Peyer's patch (tissue), 4 donors: ENCODE results near the gene HLCS. TPM values are rescaled to one million over a fixed set of nuclear protein-coding genes. Genes with fewer than 3 reads are reported as not detected.

Experiments
- DNase-seq, 3 donors: peaks; one replicate each; pipeline ENCODE4 v3.0.0-alpha.2; 2017 to 2019
- H3K27ac ChIP-seq, 4 donors: fragments of 200-600 bp; sonication (generic); one replicate each; pipeline ENCODE4 v1.5.1; 2016 to 2019
- H3K27me3 ChIP-seq, 2 donors: fragments of 200-600 bp; sonication (generic); one replicate each; pipeline ENCODE4 v1.5.1; 2019
- H3K36me3 ChIP-seq, 3 donors: fragments of 200-600 bp; sonication (generic); one replicate each; pipeline ENCODE4 v1.5.1; 2016 to 2019
- H3K4me1 ChIP-seq, 4 donors: fragments of 200-600 bp; sonication (generic); one replicate each; pipeline ENCODE4 v1.5.1; 2016 to 2019
- H3K4me3 ChIP-seq, 4 donors: fragments of 200-600 bp; sonication (generic); 1 replicate in 3 of 4; 2 replicates in 1 of 4; pipeline ENCODE4 v1.5.1; 2016 to 2019; ENCODE audit warnings: mild to moderate bottlenecking in 1 of 4
- H3K9me3 ChIP-seq, 4 donors: fragments of 200-600 bp; sonication (generic); one replicate each; pipeline ENCODE4 v1.5.1; 2016 to 2019; ENCODE audit warnings: mild to moderate bottlenecking in 1 of 4
- POLR2A ChIP-seq, 2 donors: fragments of 450-650 bp; IDR thresholded peaks; one replicate each; pipeline ENCODE4 v1.5.1; 2017; ENCODE audit warnings: antibody characterized with exemption in 2 of 2, mild to moderate bottlenecking in 2 of 2, moderate library complexity in 2 of 2
- total RNA-seq, 4 donors: library from RNA; depleted of rRNA; stranded (reverse); fragments of >200 nt; gene quantifications; one replicate each; pipeline ENCODE4 v1.1.0, GENCODE V29; 2016
- TF ChIP-seq, protein P1 (sequence below), 6 experiments: fragments of 450-650 bp in 4 of 6; fragments of 200-600 bp in 2 of 6; sonication (generic) in 1 of 6; IDR thresholded peaks; one replicate each; pipeline ENCODE4 v1.5.1; 2017 to 2019; ENCODE audit warnings: antibody characterized with exemption in 6 of 6, mild to moderate bottlenecking in 3 of 6, moderate library complexity in 1 of 6

HLCS gene
- total RNA-seq, 4 donors from 2014 or later = 14.9 to 27.9 (median 24.3) TPM

DNA sequence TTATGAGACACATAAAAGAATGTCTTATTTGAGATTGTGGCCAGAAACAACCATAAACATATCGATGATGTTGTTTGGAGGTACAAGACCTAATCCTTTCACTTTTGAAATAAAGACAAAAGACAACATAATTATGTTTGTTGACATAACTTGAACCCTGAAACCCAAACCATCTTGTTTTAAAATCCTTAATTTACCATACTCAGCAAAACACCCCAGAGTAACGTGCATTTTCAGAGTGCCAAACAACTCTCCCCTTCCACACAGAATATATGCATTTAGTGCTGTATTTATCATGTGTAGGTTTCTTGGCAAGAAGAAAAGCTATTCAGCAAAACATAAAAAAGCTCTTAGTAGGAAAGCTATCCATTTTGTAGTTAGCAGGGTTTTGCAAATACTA, 250.1 kb downstream of the HLCS start:
- H3K27ac ChIP-seq = no peak overlapping the region
- H3K36me3 ChIP-seq = no peaks in the 10 kb centered on the region
- H3K4me3 ChIP-seq = no peak overlapping the region
- TF ChIP-seq, protein P1, sequence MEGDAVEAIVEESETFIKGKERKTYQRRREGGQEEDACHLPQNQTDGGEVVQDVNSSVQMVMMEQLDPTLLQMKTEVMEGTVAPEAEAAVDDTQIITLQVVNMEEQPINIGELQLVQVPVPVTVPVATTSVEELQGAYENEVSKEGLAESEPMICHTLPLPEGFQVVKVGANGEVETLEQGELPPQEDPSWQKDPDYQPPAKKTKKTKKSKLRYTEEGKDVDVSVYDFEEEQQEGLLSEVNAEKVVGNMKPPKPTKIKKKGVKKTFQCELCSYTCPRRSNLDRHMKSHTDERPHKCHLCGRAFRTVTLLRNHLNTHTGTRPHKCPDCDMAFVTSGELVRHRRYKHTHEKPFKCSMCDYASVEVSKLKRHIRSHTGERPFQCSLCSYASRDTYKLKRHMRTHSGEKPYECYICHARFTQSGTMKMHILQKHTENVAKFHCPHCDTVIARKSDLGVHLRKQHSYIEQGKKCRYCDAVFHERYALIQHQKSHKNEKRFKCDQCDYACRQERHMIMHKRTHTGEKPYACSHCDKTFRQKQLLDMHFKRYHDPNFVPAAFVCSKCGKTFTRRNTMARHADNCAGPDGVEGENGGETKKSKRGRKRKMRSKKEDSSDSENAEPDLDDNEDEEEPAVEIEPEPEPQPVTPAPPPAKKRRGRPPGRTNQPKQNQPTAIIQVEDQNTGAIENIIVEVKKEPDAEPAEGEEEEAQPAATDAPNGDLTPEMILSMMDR (IDR thresholded peaks at IDR 0.05) = no peak
- TF ChIP-seq POLR2A (IDR thresholded peaks at IDR 0.05) = no peak
- no peak for DNase-seq
- H3K4me1 ChIP-seq = peaks cover 0 to 8% (median 0%) of the 10 kb centered on the region in 4 donors
- peaks cover 0 to 8% of the 10 kb centered on the region in 2 donors for H3K27me3 ChIP-seq
- H3K9me3 ChIP-seq = no peaks in the 10 kb centered on the region

DNA sequence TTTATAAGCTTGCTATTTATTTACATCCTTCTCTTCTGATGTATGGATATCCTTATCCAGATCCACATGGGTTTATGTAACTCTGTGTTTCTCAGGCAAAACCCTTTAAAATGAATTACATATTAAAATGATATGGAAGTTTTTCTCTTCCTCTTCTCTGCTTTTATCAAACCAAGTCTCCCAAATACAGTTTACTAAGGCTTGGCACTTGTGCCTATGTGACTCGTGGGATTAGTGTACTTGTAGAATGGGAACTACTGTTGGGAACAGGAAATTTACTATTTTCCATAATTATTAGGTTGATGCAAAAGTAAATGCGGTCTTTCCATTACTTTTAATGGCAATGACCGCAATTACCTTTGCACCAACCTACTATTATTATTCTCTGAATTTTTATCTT, 252.7 kb downstream of the HLCS start:
- no peak for TF ChIP-seq POLR2A (IDR thresholded peaks at IDR 0.05)
- TF ChIP-seq, protein P1 (IDR thresholded peaks at IDR 0.05) = no peak
- H3K36me3 ChIP-seq = no peaks in the 10 kb centered on the region
- no peak for DNase-seq
- H3K9me3 ChIP-seq = no peaks in the 10 kb centered on the region
- H3K4me1 ChIP-seq = peaks cover 0 to 19% (median 0%) of the 10 kb centered on the region in 4 donors
- no peak overlapping the region for H3K4me3 ChIP-seq
- H3K27me3 ChIP-seq = peaks cover 0 to 29% of the 10 kb centered on the region in 2 donors
- no peak overlapping the region for H3K27ac ChIP-seq

DNA sequence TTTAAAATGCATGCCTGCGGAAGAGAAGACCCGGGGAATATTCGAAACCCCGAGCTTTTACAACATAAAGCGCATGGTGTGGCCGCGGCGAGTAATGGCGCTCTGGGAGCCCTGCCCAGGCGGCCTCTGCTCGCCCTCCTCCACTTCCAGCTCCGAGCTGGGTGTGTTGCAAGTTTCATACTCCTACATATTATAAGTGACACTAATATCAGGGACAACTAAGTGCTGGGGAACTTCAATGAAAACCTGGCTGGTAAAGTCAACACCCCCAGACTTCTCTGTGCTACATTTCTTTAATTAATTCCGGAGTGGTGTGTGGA, 255.8 kb downstream of the HLCS start:
- TF ChIP-seq, protein P1 (IDR thresholded peaks at IDR 0.05) = no peak
- TF ChIP-seq POLR2A (IDR thresholded peaks at IDR 0.05) = no peak
- H3K9me3 ChIP-seq = no peaks in the 10 kb centered on the region
- H3K27ac ChIP-seq = no peak overlapping the region
- peak in 1 of 3 donors; percentile 45 for DNase-seq
- peaks cover 0 to 32% (median 2%) of the 10 kb centered on the region in 4 donors for H3K4me1 ChIP-seq
- H3K27me3 ChIP-seq = peaks cover 0 to 59% of the 10 kb centered on the region in 2 donors
- H3K4me3 ChIP-seq = peak overlapping the region in 2 of 4 donors; percentile 8 to 13
- no peaks in the 10 kb centered on the region for H3K36me3 ChIP-seq

DNA sequence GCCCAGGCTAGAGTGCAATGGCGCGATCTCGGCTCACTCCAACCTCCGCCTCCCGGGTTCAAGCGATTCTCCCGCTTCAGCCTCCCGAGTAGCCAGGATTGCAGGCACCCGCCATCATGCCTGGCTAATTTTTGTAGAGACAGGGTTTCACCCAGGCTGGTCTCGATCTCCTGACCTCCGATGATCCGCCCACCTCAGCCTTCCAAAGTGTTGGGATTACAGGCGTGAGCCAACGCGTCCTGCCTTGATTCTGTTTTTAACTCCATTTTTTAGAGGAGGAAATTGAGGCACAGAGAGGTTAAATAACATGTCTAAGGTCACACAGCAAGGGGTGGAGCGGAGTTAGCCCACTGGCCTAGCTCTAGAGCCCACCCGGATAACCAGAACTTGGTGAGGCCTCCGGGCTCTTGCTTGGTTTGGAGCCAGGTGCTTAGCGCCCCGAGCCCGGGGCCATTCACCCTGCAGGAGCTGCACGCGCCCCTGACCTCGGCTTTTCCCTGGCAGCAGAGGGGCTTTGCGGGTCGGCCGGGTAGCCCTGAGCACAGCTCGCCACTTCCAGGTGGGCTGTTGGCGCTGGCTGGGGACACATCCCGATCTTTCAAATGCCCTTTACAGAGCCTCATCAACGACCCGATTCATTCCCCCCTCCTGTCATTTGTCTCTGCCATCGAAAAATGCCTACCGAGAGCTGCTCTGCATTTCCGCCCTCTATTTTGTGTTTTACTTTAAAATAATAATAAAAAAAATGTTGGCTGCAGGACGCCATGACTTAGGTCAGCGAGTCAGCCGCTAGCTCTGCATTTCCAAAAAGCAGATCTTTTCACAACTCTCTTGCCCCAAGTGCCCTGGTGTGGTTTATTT, 256.4 kb downstream of the HLCS start:
- H3K9me3 ChIP-seq = no peaks in the 10 kb centered on the region
- peak in 1 of 3 donors; percentile 28 for DNase-seq
- peak overlapping the region in 2 of 4 donors; percentile 8 to 13 for H3K4me3 ChIP-seq
- H3K27ac ChIP-seq = no peak overlapping the region
- H3K27me3 ChIP-seq = peaks cover 0 to 65% of the 10 kb centered on the region in 2 donors
- H3K4me1 ChIP-seq = peaks cover 0 to 37% (median 2%) of the 10 kb centered on the region in 4 donors
- no peak for TF ChIP-seq POLR2A (IDR thresholded peaks at IDR 0.05)
- TF ChIP-seq, protein P1 (IDR thresholded peaks at IDR 0.05) = no peak
- H3K36me3 ChIP-seq = no peaks in the 10 kb centered on the region

DNA sequence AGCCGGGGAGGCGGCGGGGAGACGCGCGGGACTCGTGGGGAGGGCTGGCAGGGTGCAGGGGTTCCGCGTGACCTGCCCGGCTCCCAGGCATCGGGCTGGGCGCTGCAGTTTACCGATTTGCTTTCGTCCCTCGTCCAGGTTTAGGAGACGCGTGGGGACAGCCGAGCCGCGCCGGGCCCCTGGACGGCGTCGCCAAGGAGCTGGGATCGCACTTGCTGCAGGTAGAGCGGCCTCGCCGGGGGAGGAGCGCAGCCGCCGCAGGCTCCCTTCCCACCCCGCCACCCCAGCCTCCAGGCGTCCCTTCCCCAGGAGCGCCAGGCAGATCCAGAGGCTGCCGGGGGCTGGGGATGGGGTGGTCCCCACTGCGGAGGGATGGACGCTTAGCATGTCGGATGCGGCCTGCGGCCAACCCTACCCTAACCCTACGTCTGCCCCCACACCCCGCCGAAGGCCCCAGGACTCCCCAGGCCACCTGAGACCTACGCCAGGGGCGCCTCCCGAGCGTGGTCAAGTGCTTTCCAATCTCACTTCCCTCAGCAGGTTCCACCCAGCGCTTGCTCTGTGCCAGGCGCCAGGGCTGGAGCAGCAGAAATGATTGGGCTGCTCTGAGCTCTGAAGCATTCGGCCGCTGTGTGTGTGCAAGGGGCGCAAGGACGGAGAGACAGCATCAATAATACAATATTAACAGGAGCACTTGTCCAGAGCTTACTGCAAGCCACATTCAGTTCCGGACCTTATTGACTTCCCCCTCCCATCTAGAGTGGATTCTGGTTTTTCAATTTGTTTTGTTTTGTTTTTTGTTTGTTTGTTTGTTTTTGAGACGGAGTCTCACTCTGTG, 257.2 kb downstream of the HLCS start:
- peaks cover 0 to 45% (median 2%) of the 10 kb centered on the region in 4 donors for H3K4me1 ChIP-seq
- peaks cover 0 to 73% of the 10 kb centered on the region in 2 donors for H3K27me3 ChIP-seq
- peak overlapping the region in 1 of 4 donors; percentile 22 for H3K4me3 ChIP-seq
- TF ChIP-seq, protein P1 (IDR thresholded peaks at IDR 0.05) = no peak
- TF ChIP-seq POLR2A (IDR thresholded peaks at IDR 0.05) = no peak
- H3K9me3 ChIP-seq = no peaks in the 10 kb centered on the region
- no peaks in the 10 kb centered on the region for H3K36me3 ChIP-seq
- H3K27ac ChIP-seq = no peak overlapping the region
- peak in 1 of 3 donors; percentile 37 for DNase-seq
